Neural crest cell (in vitro differentiated cells): Measurements from ENCODE around the gene TMEM235. TPM values are rescaled to one million over a fixed set of nuclear protein-coding genes. Genes with fewer than 3 reads are reported as not detected.
A peak's percentile ranks its signal among the peaks of the same experiment; 100 is the strongest.
"Not testable (repeated sequence)": the region's sequence is repeated elsewhere in the genome, so short reads cannot be mapped to it uniquely, and the experiment has no call there.

Experiments used
- DNase-seq: peaks from one replicate; pipeline ENCODE4 v3.0.0; 2021; ENCODE audit warnings: low read depth, mixed read lengths, low spot score
- H3K27ac Mint-ChIP-seq: one replicate; pipeline ENCODE4 v1.8.0; 2021; ENCODE audit warnings: mild to moderate bottlenecking, mixed read lengths; ENCODE audit not compliant: unreplicated experiment
- H3K27me3 Mint-ChIP-seq: 2 replicates; pipeline ENCODE4 v1.8.0; 2021; ENCODE audit warnings: low read depth, mild to moderate bottlenecking, mixed read lengths
- H3K36me3 Mint-ChIP-seq: 2 replicates; pipeline ENCODE4 v1.8.0; 2021; ENCODE audit warnings: low read depth, mild to moderate bottlenecking, mixed read lengths
- H3K4me1 Mint-ChIP-seq: 2 replicates; pipeline ENCODE4 v1.8.0; 2021; ENCODE audit warnings: mixed read lengths
- H3K4me3 Mint-ChIP-seq: one replicate; pipeline ENCODE4 v1.8.0; 2021; ENCODE audit warnings: mild to moderate bottlenecking, mixed read lengths
- H3K9me3 Mint-ChIP-seq: 2 replicates; pipeline ENCODE4 v1.8.0; 2021; ENCODE audit warnings: mixed read lengths
- total RNA-seq: library from RNA; stranded (reverse); gene quantifications from 2 replicates; pipeline ENCODE4 v1.2.1, GENCODE V29; 2021
- TF ChIP-seq, protein P1 (sequence below): fragments of 200-600 bp; sonication (generic); conservative IDR thresholded peaks from 2 replicates; pipeline ENCODE4 v1.5.0; 2021; ENCODE audit warnings: antibody characterized with exemption, mild to moderate bottlenecking

The TMEM235 gene
- total RNA-seq, 1 donor from 2014 or later: not detected

DNA sequence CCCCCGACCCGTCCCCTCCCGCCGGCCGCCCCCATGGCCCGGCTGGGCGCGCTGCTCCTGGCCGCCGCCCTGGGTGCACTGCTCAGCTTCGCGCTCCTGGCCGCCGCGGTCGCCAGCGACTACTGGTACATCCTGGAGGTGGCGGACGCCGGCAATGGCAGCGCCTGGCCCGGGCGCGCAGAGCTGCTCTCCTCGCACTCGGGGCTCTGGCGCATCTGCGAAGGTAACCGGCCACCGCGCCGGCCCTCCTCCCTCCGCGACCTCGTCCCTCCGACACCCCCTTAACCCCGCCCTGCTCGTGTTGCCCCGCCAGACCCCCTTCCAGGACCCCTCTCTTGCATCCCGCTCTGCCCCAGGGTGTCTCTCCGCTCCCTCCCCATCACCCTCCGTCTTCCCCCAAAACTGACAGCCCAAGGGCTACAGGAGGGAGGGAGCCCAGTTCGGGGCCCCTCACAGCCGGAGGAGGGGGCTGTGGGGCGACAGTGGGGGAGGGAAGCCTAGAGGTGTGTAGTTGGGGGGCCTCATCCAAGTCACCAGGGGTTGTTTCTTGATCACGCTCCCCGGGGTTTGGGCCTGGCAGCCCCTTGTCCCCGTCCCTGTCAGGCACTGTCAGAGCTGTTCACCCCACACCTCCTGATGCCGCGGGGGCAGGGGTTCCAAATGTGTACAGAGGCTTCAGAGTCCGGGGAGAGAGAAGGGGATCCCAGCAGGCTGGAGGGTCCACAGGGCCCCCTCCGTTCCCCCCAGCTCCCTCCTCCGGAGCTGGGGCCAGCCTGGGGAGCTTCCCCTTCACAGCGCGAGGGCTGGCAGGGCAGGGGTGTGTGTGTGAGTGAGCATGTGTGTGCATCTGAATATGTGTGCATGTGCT lies 794 bp downstream of the TMEM235 start:
- TF ChIP-seq, protein P1, sequence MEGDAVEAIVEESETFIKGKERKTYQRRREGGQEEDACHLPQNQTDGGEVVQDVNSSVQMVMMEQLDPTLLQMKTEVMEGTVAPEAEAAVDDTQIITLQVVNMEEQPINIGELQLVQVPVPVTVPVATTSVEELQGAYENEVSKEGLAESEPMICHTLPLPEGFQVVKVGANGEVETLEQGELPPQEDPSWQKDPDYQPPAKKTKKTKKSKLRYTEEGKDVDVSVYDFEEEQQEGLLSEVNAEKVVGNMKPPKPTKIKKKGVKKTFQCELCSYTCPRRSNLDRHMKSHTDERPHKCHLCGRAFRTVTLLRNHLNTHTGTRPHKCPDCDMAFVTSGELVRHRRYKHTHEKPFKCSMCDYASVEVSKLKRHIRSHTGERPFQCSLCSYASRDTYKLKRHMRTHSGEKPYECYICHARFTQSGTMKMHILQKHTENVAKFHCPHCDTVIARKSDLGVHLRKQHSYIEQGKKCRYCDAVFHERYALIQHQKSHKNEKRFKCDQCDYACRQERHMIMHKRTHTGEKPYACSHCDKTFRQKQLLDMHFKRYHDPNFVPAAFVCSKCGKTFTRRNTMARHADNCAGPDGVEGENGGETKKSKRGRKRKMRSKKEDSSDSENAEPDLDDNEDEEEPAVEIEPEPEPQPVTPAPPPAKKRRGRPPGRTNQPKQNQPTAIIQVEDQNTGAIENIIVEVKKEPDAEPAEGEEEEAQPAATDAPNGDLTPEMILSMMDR: no peak
- no peaks in the 10 kb centered on the region for H3K36me3 Mint-ChIP-seq
- DNase-seq: no peak
- peaks cover 45% of the 10 kb centered on the region for H3K27me3 Mint-ChIP-seq
- no peaks in the 10 kb centered on the region for H3K9me3 Mint-ChIP-seq
- H3K27ac Mint-ChIP-seq: no peak overlapping the region
- H3K4me3 Mint-ChIP-seq: no peak overlapping the region
- H3K4me1 Mint-ChIP-seq: no peaks in the 10 kb centered on the region

DNA sequence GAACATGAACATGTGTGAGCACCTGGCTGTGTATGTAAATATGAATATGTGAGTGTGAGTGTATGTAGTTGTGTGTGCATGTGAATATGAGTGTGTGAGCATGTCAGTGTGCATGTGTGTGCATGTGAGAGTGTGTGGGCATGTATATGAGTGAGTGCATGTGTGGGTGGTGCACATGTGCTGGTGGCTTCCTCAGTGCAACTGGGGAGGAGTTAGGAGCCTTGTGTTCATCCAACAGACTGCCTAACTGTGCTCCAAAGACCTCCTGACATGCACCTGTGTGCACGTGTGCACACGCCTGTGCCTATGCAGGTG lies 1.4 kb downstream of the TMEM235 start:
- no peaks in the 10 kb centered on the region for H3K9me3 Mint-ChIP-seq
- H3K36me3 Mint-ChIP-seq: no peaks in the 10 kb centered on the region
- H3K4me1 Mint-ChIP-seq: no peaks in the 10 kb centered on the region
- TF ChIP-seq, protein P1: no peak
- H3K27me3 Mint-ChIP-seq: peaks cover 45% of the 10 kb centered on the region
- H3K27ac Mint-ChIP-seq: no peak overlapping the region
- no peak for DNase-seq
- no peak overlapping the region for H3K4me3 Mint-ChIP-seq

DNA sequence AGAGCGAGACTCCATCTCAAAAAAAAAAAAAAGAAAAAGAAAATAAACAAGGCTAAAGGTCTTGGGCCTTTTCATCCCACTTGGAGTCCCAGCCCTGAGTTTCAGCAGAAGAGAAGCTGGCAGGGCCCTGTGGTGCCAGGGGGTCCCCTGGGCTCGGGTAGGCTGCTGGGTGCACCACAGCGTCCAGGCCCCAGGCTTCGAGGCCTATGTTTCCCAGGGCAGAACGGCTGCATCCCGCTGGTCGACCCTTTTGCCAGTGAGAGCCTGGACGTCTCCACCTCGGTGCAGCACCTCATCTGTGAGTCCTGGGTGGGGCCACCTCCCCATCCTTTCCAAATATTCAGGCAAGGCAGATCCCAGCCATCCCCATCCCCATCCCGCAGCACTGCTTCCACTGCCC lies 2.2 kb downstream of the TMEM235 start:
- TF ChIP-seq, protein P1: no peak
- Mint-ChIP-seq H3K27me3 (peaks cover 42% of the 10 kb centered on the region), H3K4me3 (no peak overlapping the region), H3K36me3 (no peaks in the 10 kb centered on the region), H3K4me1 (no peaks in the 10 kb centered on the region), H3K27ac (no peak overlapping the region), H3K9me3 (no peaks in the 10 kb centered on the region)
- DNase-seq: no peak

DNA sequence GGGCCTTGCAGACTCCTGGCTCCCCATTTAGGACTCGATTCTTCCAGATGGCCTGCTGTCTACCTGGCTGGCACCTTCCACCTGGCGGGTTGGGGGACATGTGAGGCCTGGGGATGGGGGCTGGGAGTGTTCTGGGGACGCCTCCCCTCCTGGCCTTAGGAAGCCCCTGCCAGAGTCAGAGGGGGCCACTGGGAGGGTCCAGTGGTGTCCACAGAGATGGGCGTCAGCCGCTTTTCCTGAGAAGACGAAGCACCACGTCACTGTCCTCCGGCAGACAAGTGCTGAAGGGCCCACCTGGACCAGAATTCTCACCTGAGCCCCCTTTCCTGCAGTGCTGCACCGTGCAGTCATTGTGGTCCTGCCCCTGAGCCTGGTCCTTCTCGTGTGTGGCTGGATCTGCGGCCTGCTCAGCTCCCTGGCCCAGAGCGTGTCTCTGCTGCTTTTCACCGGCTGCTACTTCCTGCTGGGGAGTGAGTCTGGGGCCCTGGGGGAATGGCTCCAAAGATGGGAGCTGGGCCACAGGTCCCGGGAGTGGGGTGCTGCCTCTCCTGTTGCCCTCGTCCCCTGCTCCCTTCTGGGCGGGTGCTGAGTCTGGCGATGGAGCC lies 2.9 kb downstream of the TMEM235 start:
- Mint-ChIP-seq H3K27me3 (peaks cover 39% of the 10 kb centered on the region), H3K4me1 (no peaks in the 10 kb centered on the region), H3K4me3 (no peak overlapping the region), H3K9me3 (no peaks in the 10 kb centered on the region), H3K27ac (no peak overlapping the region), H3K36me3 (no peaks in the 10 kb centered on the region)
- TF ChIP-seq, protein P1: no peak
- DNase-seq: no peak

DNA sequence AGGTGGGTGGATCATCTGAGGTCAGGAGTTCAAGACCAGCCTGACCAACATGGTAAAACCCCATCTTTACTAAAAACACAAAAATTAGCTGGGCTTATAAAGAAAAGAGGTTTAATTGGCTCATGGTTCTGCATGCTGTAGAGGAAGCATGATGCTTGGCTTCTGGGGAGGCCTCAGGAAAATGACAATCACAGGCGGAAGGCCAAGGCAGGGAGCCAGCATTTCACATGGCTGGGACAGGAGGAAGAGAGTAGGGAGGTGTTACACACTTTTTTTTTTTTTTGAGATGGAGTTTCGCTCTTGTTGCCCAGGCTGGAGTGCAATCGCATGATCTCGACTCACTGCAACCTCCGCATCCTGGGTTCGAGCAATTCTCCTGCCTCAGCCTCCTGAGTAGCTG lies 3.6 kb downstream of the TMEM235 start:
- peak overlapping the region; percentile 75 for H3K27ac Mint-ChIP-seq

DNA sequence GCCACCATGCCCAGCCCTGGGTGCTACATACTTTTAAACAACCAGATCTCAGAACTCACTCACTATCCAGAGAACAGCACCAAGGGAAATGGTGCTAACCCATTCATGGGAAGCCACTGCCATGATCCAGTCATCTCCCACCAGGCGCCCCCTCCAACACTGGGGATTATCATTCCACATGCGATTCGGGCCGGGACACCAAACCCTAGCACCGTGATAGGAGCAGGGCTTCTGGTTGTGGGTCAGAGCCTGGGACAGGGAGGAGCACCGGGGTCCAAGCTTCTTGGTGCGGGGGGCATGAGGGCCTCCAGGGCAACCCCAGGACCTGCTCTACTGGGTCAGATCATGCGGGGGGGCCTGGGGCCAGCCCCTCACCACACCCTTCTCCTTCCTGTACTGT lies 4.5 kb downstream of the TMEM235 start:
- Mint-ChIP-seq H3K4me1 (no peaks in the 10 kb centered on the region), H3K4me3 (no peak overlapping the region), H3K27me3 (peaks cover 29% of the 10 kb centered on the region), H3K27ac (no peak overlapping the region), H3K9me3 (no peaks in the 10 kb centered on the region), H3K36me3 (no peaks in the 10 kb centered on the region)
- TF ChIP-seq, protein P1: no peak
- no peak for DNase-seq

More for the DNA sequence above, 3.6 kb downstream of the TMEM235 start:
- DNase-seq, H3K9me3 Mint-ChIP-seq, H3K4me3 Mint-ChIP-seq, H3K36me3 Mint-ChIP-seq, H3K4me1 Mint-ChIP-seq: not testable (repeated sequence)
- peaks cover 38% of the 10 kb centered on the region for H3K27me3 Mint-ChIP-seq
